ENCODE data around the gene HDAC7. TPM values are rescaled to one million over a fixed set of nuclear protein-coding genes. Genes with fewer than 3 reads are reported as not detected.

Gene HDAC7
- total RNA-seq, 2 donors from 2014 or later: 146 to 154 TPM

- H3K4me3 Mint-ChIP-seq: no peak overlapping the region
- peak; percentile 89 for DNase-seq
- Histone ChIP-seq H3K9ac (ENCODE audit: extremely low read depth, low read length, poor library complexity, severe bottlenecking) (no peak overlapping the region), H3K27me3 (ENCODE audit: control insufficient read depth, insufficient read depth, low read length, poor library complexity, severe bottlenecking) (no peaks in the 10 kb centered on the region), H3K27ac (ENCODE audit: low read depth, low read length) (no peak overlapping the region), H3K9me3 (ENCODE audit: control insufficient read depth, low read length) (no peaks in the 10 kb centered on the region), H3K36me3 (ENCODE audit: control insufficient read depth, insufficient read depth, low read length) (peaks cover 70% of the 10 kb centered on the region), H3K4me3 (ENCODE audit: low read length) (no peak overlapping the region), H3K4me1 (ENCODE audit: control insufficient read depth, insufficient read depth, low read length) (no peaks in the 10 kb centered on the region)
- 92 to 93% methylated on average over 7 to 10 of the region's 10 CpGs for WGBS, 2 experiments (ENCODE audit: insufficient coverage in 1 of 2, insufficient read length in 1 of 2)
- H3K36me3 Mint-ChIP-seq (ENCODE audit: low read depth): peaks cover 35% of the 10 kb centered on the region
- H3K27me3 Mint-ChIP-seq (ENCODE audit: insufficient read depth): no peaks in the 10 kb centered on the region
- peak; percentile 72 for TF ChIP-seq CTCF (conservative IDR thresholded peaks at IDR 0.05)
- H3K9me3 Mint-ChIP-seq: no peaks in the 10 kb centered on the region
- H3K4me1 Mint-ChIP-seq: peaks cover 6% of the 10 kb centered on the region
- H3K27ac Mint-ChIP-seq: no peak overlapping the region
These were observed 22.3 kb downstream of the HDAC7 start for GRCh38 chr12:47797441-47797840.

- Mint-ChIP-seq H3K36me3 (ENCODE audit: low read depth) (peaks cover 47% of the 10 kb centered on the region), H3K27ac (no peak overlapping the region)
These were observed 23.8 kb downstream of the HDAC7 start for GRCh38 chr12:47795814-47796411.

GRCh38 chr12:47795121-47795813 lies 24.4 kb downstream of the HDAC7 start:
- no peak overlapping the region for H3K27ac ChIP-seq (ENCODE audit: low read depth, low read length)
- no peaks in the 10 kb centered on the region for H3K9me3 ChIP-seq (ENCODE audit: control insufficient read depth, low read length)
- no peaks in the 10 kb centered on the region for H3K4me1 ChIP-seq (ENCODE audit: control insufficient read depth, insufficient read depth, low read length)
- 92 to 99% methylated on average over 10 to 21 of the region's 21 CpGs for WGBS, 2 experiments (ENCODE audit: insufficient coverage in 1 of 2, insufficient read length in 1 of 2)
- H3K36me3 ChIP-seq (ENCODE audit: control insufficient read depth, insufficient read depth, low read length): peaks cover 73% of the 10 kb centered on the region
- H3K4me3 ChIP-seq (ENCODE audit: low read length): no peak overlapping the region
- Mint-ChIP-seq H3K4me3 (no peak overlapping the region), H3K27ac (no peak overlapping the region), H3K9me3 (no peaks in the 10 kb centered on the region), H3K4me1 (peaks cover 1% of the 10 kb centered on the region), H3K27me3 (ENCODE audit: insufficient read depth) (no peaks in the 10 kb centered on the region), H3K36me3 (ENCODE audit: low read depth) (peaks cover 51% of the 10 kb centered on the region)
- no peaks in the 10 kb centered on the region for H3K27me3 ChIP-seq (ENCODE audit: control insufficient read depth, insufficient read depth, low read length, poor library complexity, severe bottlenecking)
- H3K9ac ChIP-seq (ENCODE audit: extremely low read depth, low read length, poor library complexity, severe bottlenecking): no peak overlapping the region
- no peak for DNase-seq
- TF ChIP-seq CTCF (conservative IDR thresholded peaks at IDR 0.05): no peak

More at GRCh38 chr12:47795814-47796411, 23.8 kb downstream of the HDAC7 start:
- peaks cover 1% of the 10 kb centered on the region for H3K4me1 Mint-ChIP-seq
- H3K9me3 Mint-ChIP-seq: no peaks in the 10 kb centered on the region
- Histone ChIP-seq H3K9ac (ENCODE audit: extremely low read depth, low read length, poor library complexity, severe bottlenecking) (no peak overlapping the region), H3K4me1 (ENCODE audit: control insufficient read depth, insufficient read depth, low read length) (no peaks in the 10 kb centered on the region), H3K36me3 (ENCODE audit: control insufficient read depth, insufficient read depth, low read length) (peaks cover 67% of the 10 kb centered on the region), H3K4me3 (ENCODE audit: low read length) (no peak overlapping the region), H3K27me3 (ENCODE audit: control insufficient read depth, insufficient read depth, low read length, poor library complexity, severe bottlenecking) (no peaks in the 10 kb centered on the region), H3K9me3 (ENCODE audit: control insufficient read depth, low read length) (no peaks in the 10 kb centered on the region), H3K27ac (ENCODE audit: low read depth, low read length) (no peak overlapping the region)
- no peak for TF ChIP-seq CTCF (conservative IDR thresholded peaks at IDR 0.05)
- DNase-seq: no peak
- no peak overlapping the region for H3K4me3 Mint-ChIP-seq
- WGBS, 2 experiments (ENCODE audit: insufficient coverage in 1 of 2, insufficient read length in 1 of 2): 96% methylated on average over 22 of the region's 22 CpGs; no CpG with 5 or more reads in 1 of the 2 experiments
- no peaks in the 10 kb centered on the region for H3K27me3 Mint-ChIP-seq (ENCODE audit: insufficient read depth)

Data from endodermal cell (in vitro differentiated cells).